DOHH2 (cell line): ENCODE data around the gene PPP1R7.

ENCODE experiments used
- H3F3A ChIP-seq: fragments of 200-600 bp; sonication (generic), shearing (Covaris generic); 2 replicates; pipeline ENCODE4 v1.6.0; 2016; ENCODE audit warnings: antibody characterized with exemption, mild to moderate bottlenecking; ENCODE audit not compliant: control insufficient read depth, insufficient read depth
- H3K27ac ChIP-seq: fragments of 200-600 bp; sonication (generic); 2 replicates; pipeline ENCODE4 v1.5.1; 2014; ENCODE audit warnings: low read depth, mild to moderate bottlenecking, low read length, moderate library complexity
- H3K27me3 ChIP-seq: fragments of 200-600 bp; sonication (generic); 2 replicates; pipeline ENCODE4 v1.6.1; 2014; ENCODE audit warnings: mild to moderate bottlenecking, low read length, mixed read lengths; ENCODE audit not compliant: control insufficient read depth
- H3K36me3 ChIP-seq: fragments of 200-600 bp; sonication (generic); 2 replicates; pipeline ENCODE4 v1.6.1; 2014; ENCODE audit warnings: mild to moderate bottlenecking, low read length, moderate library complexity, mixed read lengths; ENCODE audit not compliant: control insufficient read depth
- H3K4me1 ChIP-seq: fragments of 200-600 bp; sonication (generic); 2 replicates; pipeline ENCODE4 v1.6.1; 2014; ENCODE audit warnings: mild to moderate bottlenecking, low read length, mixed read lengths; ENCODE audit not compliant: control insufficient read depth
- H3K4me2 ChIP-seq: fragments of 200-600 bp; sonication (generic); 2 replicates; pipeline ENCODE4 v1.6.0; 2014; ENCODE audit warnings: mild to moderate bottlenecking, low read length, moderate library complexity
- H3K4me3 ChIP-seq: fragments of 200-600 bp; sonication (generic); 2 replicates; pipeline ENCODE4 v1.5.1; 2014; ENCODE audit warnings: mild to moderate bottlenecking, low read length, mixed read lengths
- H3K79me2 ChIP-seq: fragments of 200-600 bp; sonication (generic); 2 replicates; pipeline ENCODE4 v1.6.1; 2014; ENCODE audit warnings: mild to moderate bottlenecking, low read length, mixed read lengths; ENCODE audit not compliant: control insufficient read depth
- H3K9me2 ChIP-seq: fragments of 200-600 bp; sonication (generic); replicated peaks from 2 replicates; pipeline ENCODE4 v1.6.1; 2014; ENCODE audit warnings: mild to moderate bottlenecking, low read length, mixed read lengths; ENCODE audit not compliant: control insufficient read depth
- H3K9me3 ChIP-seq: fragments of 200-600 bp; sonication (generic); 2 replicates; pipeline ENCODE4 v1.6.1; 2014; ENCODE audit warnings: antibody characterized with exemption, low read length, mixed read lengths; ENCODE audit not compliant: control insufficient read depth, insufficient read depth
- H4K20me1 ChIP-seq: fragments of 200-600 bp; sonication (generic); 2 replicates; pipeline ENCODE4 v1.6.0; 2014; ENCODE audit warnings: low read depth, mild to moderate bottlenecking, antibody characterized with exemption, low read length, moderate library complexity; ENCODE audit not compliant: control insufficient read depth, insufficient read depth
- EZH2phosphoT487 ChIP-seq: fragments of 200-600 bp; sonication (generic); IDR thresholded peaks from 2 replicates; pipeline ENCODE4 v1.6.1; 2017; ENCODE audit warnings: borderline replicate concordance, mild to moderate bottlenecking, antibody characterized with exemption, low read length, moderate library complexity, mixed read lengths
- TF ChIP-seq, protein P1 (sequence below): fragments of 200-600 bp; sonication (generic); IDR thresholded peaks from one replicate; pipeline ENCODE4 v1.5.1; 2014; ENCODE audit warnings: antibody characterized with exemption, mild to moderate bottlenecking, low read depth, low read length; ENCODE audit not compliant: poor library complexity, severe bottlenecking

The PPP1R7 gene

GRCh38 chr2:241149675-241149924 is 667 bp upstream of the PPP1R7 start:
- no peak for TF ChIP-seq EZH2phosphoT487
- TF ChIP-seq, protein P1, sequence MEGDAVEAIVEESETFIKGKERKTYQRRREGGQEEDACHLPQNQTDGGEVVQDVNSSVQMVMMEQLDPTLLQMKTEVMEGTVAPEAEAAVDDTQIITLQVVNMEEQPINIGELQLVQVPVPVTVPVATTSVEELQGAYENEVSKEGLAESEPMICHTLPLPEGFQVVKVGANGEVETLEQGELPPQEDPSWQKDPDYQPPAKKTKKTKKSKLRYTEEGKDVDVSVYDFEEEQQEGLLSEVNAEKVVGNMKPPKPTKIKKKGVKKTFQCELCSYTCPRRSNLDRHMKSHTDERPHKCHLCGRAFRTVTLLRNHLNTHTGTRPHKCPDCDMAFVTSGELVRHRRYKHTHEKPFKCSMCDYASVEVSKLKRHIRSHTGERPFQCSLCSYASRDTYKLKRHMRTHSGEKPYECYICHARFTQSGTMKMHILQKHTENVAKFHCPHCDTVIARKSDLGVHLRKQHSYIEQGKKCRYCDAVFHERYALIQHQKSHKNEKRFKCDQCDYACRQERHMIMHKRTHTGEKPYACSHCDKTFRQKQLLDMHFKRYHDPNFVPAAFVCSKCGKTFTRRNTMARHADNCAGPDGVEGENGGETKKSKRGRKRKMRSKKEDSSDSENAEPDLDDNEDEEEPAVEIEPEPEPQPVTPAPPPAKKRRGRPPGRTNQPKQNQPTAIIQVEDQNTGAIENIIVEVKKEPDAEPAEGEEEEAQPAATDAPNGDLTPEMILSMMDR, result no peak
- Histone ChIP-seq H3K4me1 (peaks cover 33% of the 10 kb centered on the region), H3K4me3 (peak overlapping the region; percentile 87), H3K27me3 (no peaks in the 10 kb centered on the region), H3K9me2 (no peaks in the 10 kb centered on the region), H3K27ac (peak overlapping the region; percentile 7; the same call in 1 of the 2 replicates), H3K4me2 (peak overlapping the region; percentile 87), H3F3A (no peaks in the 10 kb centered on the region), H4K20me1 (peaks cover 5% of the 10 kb centered on the region; the same call in 1 of the 2 replicates), H3K79me2 (peaks cover 72% of the 10 kb centered on the region), H3K9me3 (no peaks in the 10 kb centered on the region), H3K36me3 (peaks cover 22% of the 10 kb centered on the region)

DNA sequence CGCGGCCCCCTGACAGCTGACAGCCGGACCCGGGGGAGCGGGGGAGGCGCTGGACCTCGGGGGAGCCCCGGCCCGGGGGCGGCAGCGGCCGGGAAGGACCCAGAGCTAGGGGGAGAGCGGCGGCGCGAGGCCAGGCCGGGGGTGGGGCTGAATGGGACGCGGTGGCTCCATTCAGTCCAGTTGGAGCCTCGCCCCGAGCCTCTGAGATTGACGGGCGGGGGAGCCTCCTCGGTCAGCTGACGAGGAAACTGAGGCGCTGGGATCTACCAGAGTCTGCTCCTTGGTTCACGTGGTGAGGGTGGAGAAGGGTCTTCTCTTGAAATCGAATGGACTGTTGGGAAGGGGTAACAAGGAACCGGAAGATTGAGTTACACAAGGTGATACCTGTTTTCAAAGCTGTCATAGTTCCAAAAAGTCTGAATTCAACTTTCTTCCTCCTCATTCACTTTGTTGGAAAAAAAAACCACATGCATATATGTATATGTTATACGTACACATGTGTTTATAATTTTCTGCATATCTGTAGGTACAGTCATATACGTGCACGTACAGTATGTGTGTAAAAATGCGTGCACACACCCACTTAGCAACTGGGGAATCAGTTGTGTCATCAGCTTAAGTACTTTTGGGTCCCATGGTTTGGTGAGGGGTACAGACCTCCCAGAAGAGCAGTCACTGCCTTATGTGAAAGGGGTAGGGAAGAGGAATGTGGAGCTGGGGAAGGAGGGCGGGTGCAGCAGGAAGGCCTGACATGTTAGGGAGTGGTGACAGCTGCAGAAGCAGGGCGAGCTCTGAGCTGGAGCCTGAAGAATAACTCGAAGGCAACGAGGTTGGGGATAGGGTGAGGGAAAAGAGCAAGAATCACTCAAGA is 628 bp downstream of the PPP1R7 start:
- Histone ChIP-seq H3K27me3 (no peaks in the 10 kb centered on the region), H3K79me2 (peaks cover 63% of the 10 kb centered on the region), H3K4me2 (peak overlapping the region; percentile 94), H3K4me1 (peaks cover 33% of the 10 kb centered on the region), H3K9me2 (no peaks in the 10 kb centered on the region), H3K4me3 (peak overlapping the region; percentile 87), H3K36me3 (peaks cover 33% of the 10 kb centered on the region), H3F3A (no peaks in the 10 kb centered on the region), H3K9me3 (no peaks in the 10 kb centered on the region), H3K27ac (peak overlapping the region; percentile 12; the same call in 1 of the 2 replicates), H4K20me1 (peaks cover 5% of the 10 kb centered on the region; the same call in 1 of the 2 replicates)
- TF ChIP-seq, protein P1, result no peak
- TF ChIP-seq EZH2phosphoT487, result no peak

- H3K4me3 ChIP-seq, result no peak overlapping the region
- no peaks in the 10 kb centered on the region for H3K9me3 ChIP-seq
- peaks cover 37% of the 10 kb centered on the region for H3K36me3 ChIP-seq
- H3K4me1 ChIP-seq, result peaks cover 24% of the 10 kb centered on the region
- H3K4me2 ChIP-seq, result peak overlapping the region; percentile 94; the same call in 1 of the 2 replicates
- no peaks in the 10 kb centered on the region for H3K9me2 ChIP-seq
- peaks cover 5% of the 10 kb centered on the region; the same call in 1 of the 2 replicates for H4K20me1 ChIP-seq
- no peaks in the 10 kb centered on the region for H3F3A ChIP-seq
- TF ChIP-seq, protein P1, result no peak
- TF ChIP-seq EZH2phosphoT487, result no peak
- no peaks in the 10 kb centered on the region for H3K27me3 ChIP-seq
- peaks cover 51% of the 10 kb centered on the region for H3K79me2 ChIP-seq
- no peak overlapping the region for H3K27ac ChIP-seq
Measured at GRCh38 chr2:241151934-241152660, 1.8 kb downstream of the PPP1R7 start.
